ENCODE results near the gene NRM. TPM values are rescaled to one million over a fixed set of nuclear protein-coding genes. Genes with fewer than 3 reads are reported as not detected.

NRM gene
- total RNA-seq, 1 donor from 2014 or later = 20.4 TPM

- TF ChIP-seq CTCF (conservative IDR thresholded peaks at IDR 0.05; ENCODE audit: low read depth, low read length) = no peak
- H3K4me3 ChIP-seq (ENCODE audit: low read depth, low read length) = peak overlapping the region; percentile 92
- no peak for DNase-seq (ENCODE audit: low read depth)
Measured at GRCh38 chr6:30647242-30648116, 43.3 kb downstream of the NRM start.

- H3K4me3 ChIP-seq (ENCODE audit: low read depth, low read length) = peak within 1 kb of the TSS; percentile 92
- peak; percentile 26 for DNase-seq (ENCODE audit: low read depth)
- TF ChIP-seq CTCF (conservative IDR thresholded peaks at IDR 0.05; ENCODE audit: low read depth, low read length) = no peak
Measured at GRCh38 chr6:30646450-30647241, 44.1 kb downstream of the NRM start, which contains the start of gene C6orf136. Gene C6orf136, plus strand, starts transcription at chr6:30647133. Its CDS starts 99 bp downstream, at chr6:30647232.

- peak overlapping the region; percentile 92 for H3K4me3 ChIP-seq (ENCODE audit: low read depth, low read length)
- no peak for TF ChIP-seq CTCF (conservative IDR thresholded peaks at IDR 0.05; ENCODE audit: low read depth, low read length)
- no peak for DNase-seq (ENCODE audit: low read depth)
Measured at GRCh38 chr6:30645989-30646388, 44.8 kb downstream of the NRM start.

GRCh38 chr6:30644769-30645168 is 46.0 kb downstream of the NRM start:
- H3K4me3 ChIP-seq (ENCODE audit: low read depth, low read length) = no peak overlapping the region
- DNase-seq (ENCODE audit: low read depth) = no peak
- no peak for TF ChIP-seq CTCF (conservative IDR thresholded peaks at IDR 0.05; ENCODE audit: low read depth, low read length)

- no peak for TF ChIP-seq CTCF (conservative IDR thresholded peaks at IDR 0.05; ENCODE audit: low read depth, low read length)
- no peak for DNase-seq (ENCODE audit: low read depth)
Measured at GRCh38 chr6:30643656-30644055, 47.1 kb downstream of the NRM start.

GRCh38 chr6:30641048-30641447 is 49.7 kb downstream of the NRM start:
- H3K4me3 ChIP-seq (ENCODE audit: low read depth, low read length) = no peak overlapping the region
- no peak for TF ChIP-seq CTCF (conservative IDR thresholded peaks at IDR 0.05; ENCODE audit: low read depth, low read length)
- DNase-seq (ENCODE audit: low read depth) = no peak

More at GRCh38 chr6:30643656-30644055, 47.1 kb downstream of the NRM start:
- no peak overlapping the region for H3K4me3 ChIP-seq (ENCODE audit: low read depth, low read length)
